ENCODE results near the gene KLHL6.

The KLHL6 gene

DNA sequence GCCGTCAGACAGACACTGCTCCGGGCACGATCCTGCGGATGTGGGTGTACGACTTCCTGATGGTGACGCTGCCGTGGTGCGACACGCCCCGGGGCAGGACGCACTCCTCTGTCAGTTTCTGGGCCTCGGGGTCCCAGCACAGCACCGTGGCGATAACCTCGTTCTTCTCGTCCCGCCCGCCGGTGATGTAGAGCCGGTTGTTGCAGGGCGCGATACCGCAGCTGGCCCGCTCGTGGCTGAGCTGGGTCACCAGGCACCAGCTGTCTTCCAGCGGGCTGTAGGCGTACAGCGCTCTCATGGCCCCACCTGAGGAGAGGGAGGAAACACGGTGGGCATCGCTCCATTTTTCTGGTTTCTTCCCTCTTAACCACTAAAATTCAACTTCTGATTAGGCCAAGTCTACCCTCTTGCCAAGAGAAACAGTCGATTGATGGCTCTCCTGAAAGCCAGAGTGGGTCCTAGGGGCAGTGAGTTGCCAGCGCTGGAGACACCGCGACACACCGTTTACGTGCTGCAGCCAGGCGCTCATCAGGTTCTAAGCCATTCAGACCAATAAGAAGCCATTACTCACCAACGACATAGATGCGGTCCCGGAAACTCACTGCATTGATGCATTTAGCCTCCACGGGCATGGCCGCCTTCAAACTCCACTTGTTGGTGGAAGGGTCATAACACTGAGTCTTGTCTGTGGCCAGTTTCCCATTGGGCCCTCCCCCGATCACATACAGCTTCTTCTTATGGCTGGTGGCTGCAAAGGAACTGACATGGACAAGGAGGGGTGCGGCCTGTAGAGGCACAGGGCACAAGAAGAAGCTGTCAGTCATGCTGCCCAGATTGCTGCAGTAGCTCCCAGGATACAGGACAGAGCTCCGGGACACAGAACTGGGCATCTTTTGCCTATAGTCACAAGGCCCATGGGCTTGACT is 63.3 kb downstream of the KLHL6 start:
- Mint-ChIP-seq H3K4me1 (no peaks in the 10 kb centered on the region), H3K27ac (ENCODE audit: low read depth) (peak overlapping the region; percentile 44), H3K4me3 (no peak overlapping the region), H3K36me3 (ENCODE audit: insufficient read depth) (peaks cover 13% of the 10 kb centered on the region), H3K27me3 (no peaks in the 10 kb centered on the region), H3K9me3 (no peaks in the 10 kb centered on the region)
- no peak for DNase-seq (ENCODE audit: low spot score in 2 of 2)
- ATAC-seq (replicated peaks; ENCODE audit: extremely low read depth, poor library complexity, severe bottlenecking) = no peak

DNA sequence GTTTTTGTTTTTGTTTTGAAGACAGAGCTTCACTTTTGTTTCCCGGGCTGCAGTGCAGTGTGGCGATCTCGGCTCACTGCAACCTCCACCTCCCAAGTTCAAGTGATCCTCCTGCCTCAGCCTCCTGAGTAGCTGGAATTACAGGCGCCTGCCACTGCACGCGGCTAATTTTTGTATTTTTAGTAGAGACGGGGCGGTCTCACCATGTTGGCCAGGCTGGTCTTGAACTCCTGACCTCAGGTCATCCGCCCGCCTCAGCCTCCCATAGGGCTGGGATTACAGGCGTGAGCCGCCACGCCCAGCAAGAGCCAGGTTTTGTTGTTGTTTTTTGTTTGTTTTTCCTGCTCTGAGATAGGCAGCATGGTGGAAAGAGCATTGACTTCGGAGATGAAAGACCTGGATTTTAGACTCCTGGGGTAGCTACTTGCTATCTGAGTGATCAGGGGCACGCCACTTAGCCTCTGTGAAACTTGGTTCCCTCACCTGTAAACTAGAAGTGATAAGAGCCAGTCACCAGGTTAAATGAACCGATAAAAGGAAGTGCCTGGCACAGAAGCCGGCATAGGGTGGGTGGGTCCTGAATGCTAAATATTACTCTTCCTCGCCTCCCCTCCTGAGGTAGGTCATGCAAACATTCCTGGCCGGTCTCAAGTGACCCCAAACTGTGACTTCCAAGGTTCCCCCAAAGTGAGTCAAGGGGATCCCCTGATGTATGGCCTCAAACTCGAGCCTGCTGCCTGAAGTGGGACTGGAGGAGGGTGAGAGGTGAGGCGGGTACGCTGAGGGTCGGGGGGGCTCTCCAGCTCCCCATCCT is 64.2 kb downstream of the KLHL6 start:
- no peaks in the 10 kb centered on the region for H3K27me3 Mint-ChIP-seq
- DNase-seq (ENCODE audit: low spot score in 2 of 2) (no peak), ATAC-seq (replicated peaks; ENCODE audit: extremely low read depth, poor library complexity, severe bottlenecking) (no peak)
- H3K9me3 Mint-ChIP-seq = no peaks in the 10 kb centered on the region
- H3K4me3 Mint-ChIP-seq = no peak overlapping the region
- H3K36me3 Mint-ChIP-seq (ENCODE audit: insufficient read depth) = peaks cover 11% of the 10 kb centered on the region
- H3K27ac Mint-ChIP-seq (ENCODE audit: low read depth) = no peak overlapping the region
- no peaks in the 10 kb centered on the region for H3K4me1 Mint-ChIP-seq

DNA sequence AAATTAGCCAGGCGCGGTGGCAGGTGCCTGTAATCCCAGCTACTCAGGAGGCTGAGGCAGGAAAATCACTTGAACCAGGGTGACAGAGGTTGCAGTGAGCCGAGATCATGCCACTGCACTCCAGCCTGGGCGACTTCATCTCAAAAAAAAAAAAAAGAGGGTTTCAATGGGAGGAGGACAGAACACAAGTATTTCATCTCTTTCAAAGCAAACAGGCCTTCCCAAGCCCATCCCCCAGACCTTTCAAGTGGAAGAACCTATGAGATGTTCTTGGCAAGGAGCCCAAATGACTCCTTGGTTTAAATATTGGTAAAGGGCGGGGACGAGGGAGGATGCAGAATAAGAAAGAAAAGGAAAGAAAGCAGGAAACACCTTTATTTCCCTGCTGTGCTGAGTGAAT is 64.9 kb downstream of the KLHL6 start:
- ATAC-seq (replicated peaks; ENCODE audit: extremely low read depth, poor library complexity, severe bottlenecking) (no peak), DNase-seq (ENCODE audit: low spot score in 2 of 2) (no peak)
- no peak overlapping the region for H3K27ac Mint-ChIP-seq (ENCODE audit: low read depth)
- no peaks in the 10 kb centered on the region for H3K27me3 Mint-ChIP-seq
- peaks cover 13% of the 10 kb centered on the region for H3K36me3 Mint-ChIP-seq (ENCODE audit: insufficient read depth)
- H3K9me3 Mint-ChIP-seq = no peaks in the 10 kb centered on the region
- H3K4me1 Mint-ChIP-seq = no peaks in the 10 kb centered on the region
- no peak overlapping the region for H3K4me3 Mint-ChIP-seq

DNA sequence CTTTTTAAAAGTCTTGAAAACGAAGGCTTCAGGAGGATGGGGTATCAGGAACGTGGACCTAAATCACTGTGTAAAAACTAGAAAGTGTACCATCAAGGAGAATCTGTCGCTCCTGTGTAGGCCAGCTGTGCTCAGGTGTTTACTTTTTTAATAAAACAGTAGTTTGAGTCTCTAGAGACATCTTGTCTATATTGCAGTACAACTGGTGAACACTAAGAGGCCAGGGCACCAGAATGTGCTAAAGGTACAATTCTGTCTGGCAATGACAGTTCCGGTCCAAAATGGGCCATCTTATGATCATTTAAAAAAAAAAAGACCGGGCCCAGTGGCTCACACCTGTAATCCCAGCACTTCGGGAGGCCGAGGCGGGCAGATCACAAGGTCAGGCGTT is 65.3 kb downstream of the KLHL6 start:
- Mint-ChIP-seq H3K4me1 (no peaks in the 10 kb centered on the region), H3K27ac (ENCODE audit: low read depth) (no peak overlapping the region), H3K36me3 (ENCODE audit: insufficient read depth) (peaks cover 13% of the 10 kb centered on the region), H3K9me3 (no peaks in the 10 kb centered on the region), H3K4me3 (no peak overlapping the region), H3K27me3 (no peaks in the 10 kb centered on the region)
- ATAC-seq (replicated peaks; ENCODE audit: extremely low read depth, poor library complexity, severe bottlenecking) (no peak), DNase-seq (ENCODE audit: low spot score in 2 of 2) (no peak)

DNA sequence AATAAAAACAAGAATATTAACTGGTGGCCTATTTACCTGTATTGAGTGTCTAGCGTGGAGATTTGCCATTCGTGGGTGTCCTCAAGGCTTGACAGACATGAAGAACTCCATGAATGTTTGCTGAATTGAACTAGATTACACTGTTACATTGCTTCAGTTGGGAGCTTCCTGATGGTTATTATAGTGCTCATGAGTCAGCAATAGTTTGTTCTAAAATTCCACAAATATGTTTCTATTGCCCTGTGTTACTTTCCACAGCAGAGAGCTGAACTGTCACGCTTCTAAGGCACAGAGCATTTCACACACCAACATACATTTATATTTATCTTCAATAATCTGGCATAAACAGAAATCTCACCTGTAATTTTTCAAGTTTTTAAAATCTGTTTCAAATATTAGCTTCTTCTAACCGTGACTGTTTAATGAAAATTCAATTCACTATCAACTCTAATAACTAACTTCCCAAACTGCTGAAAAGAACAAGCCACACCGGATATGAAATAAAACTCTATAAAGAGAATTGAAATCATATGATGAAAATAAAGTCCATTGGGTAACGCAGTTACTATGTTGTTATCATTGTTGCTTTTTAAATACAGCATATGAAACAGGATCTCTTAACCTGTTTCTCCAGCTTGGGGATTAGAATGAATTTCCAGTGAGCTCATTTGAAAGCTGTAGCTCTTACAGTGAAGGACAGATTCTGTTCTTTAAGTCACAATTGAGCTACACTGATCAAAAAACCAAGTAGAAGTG is 65.9 kb downstream of the KLHL6 start:
- Mint-ChIP-seq H3K4me3 (no peak overlapping the region), H3K27ac (ENCODE audit: low read depth) (no peak overlapping the region)

DNA sequence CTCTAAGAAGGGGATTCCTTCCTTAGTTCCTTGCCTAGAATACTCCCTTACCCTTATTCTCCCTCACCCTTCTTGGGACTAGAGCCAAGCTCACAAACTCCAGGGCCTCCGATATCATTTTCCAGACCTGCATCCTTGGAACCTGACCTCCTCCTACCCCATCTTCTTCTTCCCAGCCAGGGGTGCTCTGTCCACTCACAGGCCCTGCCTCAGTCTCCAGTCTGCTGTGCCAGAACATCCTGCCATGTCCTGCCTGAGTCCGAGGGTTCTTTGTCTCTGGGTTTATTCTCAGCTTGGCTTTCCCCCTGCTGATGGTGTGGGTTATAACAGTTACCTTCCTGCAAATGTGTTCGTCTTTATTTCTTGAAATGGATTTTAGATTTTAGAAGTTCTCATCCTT is 67.2 kb downstream of the KLHL6 start:
- DNase-seq (ENCODE audit: low spot score in 2 of 2) = no peak
- peaks cover 11% of the 10 kb centered on the region for H3K36me3 Mint-ChIP-seq (ENCODE audit: insufficient read depth)
- H3K9me3 Mint-ChIP-seq = no peaks in the 10 kb centered on the region
- H3K4me3 Mint-ChIP-seq = no peak overlapping the region
- no peak overlapping the region for H3K27ac Mint-ChIP-seq (ENCODE audit: low read depth)
- no peak for ATAC-seq (replicated peaks; ENCODE audit: extremely low read depth, poor library complexity, severe bottlenecking)
- H3K4me1 Mint-ChIP-seq = no peaks in the 10 kb centered on the region
- no peaks in the 10 kb centered on the region for H3K27me3 Mint-ChIP-seq

More for the DNA sequence above, 65.9 kb downstream of the KLHL6 start:
- peaks cover 13% of the 10 kb centered on the region for H3K36me3 Mint-ChIP-seq (ENCODE audit: insufficient read depth)
- DNase-seq (ENCODE audit: low spot score in 2 of 2) (no peak), ATAC-seq (replicated peaks; ENCODE audit: extremely low read depth, poor library complexity, severe bottlenecking) (no peak)
- no peaks in the 10 kb centered on the region for H3K4me1 Mint-ChIP-seq
- H3K9me3 Mint-ChIP-seq = no peaks in the 10 kb centered on the region
- H3K27me3 Mint-ChIP-seq = no peaks in the 10 kb centered on the region

DNA sequence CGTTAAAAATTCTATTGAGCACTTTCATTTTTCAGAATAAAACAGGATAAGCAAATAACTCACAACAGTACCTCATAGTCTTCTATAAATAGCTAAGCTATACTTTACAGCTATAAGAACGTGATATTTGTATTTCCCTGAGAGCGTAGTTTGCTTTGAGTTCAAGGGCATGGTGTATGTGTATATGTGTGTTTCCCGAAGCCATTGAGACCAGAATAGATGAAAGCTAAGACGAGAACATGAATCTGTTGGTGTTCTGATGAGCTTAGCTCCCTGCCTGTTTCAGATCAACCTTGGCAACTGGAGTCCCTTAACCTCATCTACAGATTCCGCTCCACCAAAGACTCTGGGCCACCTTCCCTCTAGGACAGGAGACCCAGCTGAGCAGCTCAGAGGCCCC is 67.6 kb downstream of the KLHL6 start:
- Mint-ChIP-seq H3K36me3 (ENCODE audit: insufficient read depth) (peaks cover 10% of the 10 kb centered on the region), H3K4me3 (no peak overlapping the region), H3K4me1 (no peaks in the 10 kb centered on the region), H3K27me3 (no peaks in the 10 kb centered on the region), H3K9me3 (no peaks in the 10 kb centered on the region), H3K27ac (ENCODE audit: low read depth) (no peak overlapping the region)
- ATAC-seq (replicated peaks; ENCODE audit: extremely low read depth, poor library complexity, severe bottlenecking) (no peak), DNase-seq (ENCODE audit: low spot score in 2 of 2) (no peak)

DNA sequence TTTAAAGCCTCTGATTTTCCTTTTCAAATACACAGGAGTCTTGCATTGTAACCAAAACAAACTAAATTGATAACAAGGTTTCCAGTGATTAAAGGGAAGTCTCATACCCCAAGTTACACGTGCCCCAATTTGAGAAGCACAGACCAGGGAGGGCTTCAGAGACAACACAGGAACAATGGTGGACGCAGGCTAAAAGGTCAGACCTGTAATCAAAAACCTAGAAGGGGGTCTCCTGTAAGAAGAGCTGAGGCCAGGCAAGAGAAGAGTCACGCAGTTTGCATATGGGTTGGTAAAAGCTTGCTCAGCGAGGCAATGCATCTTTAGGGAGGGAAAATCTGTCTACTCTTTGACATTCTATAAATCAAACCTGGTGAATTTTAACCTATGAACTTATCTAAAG is 68.5 kb downstream of the KLHL6 start:
- Mint-ChIP-seq H3K4me1 (no peaks in the 10 kb centered on the region), H3K27ac (ENCODE audit: low read depth) (no peak overlapping the region), H3K27me3 (no peaks in the 10 kb centered on the region), H3K36me3 (ENCODE audit: insufficient read depth) (peaks cover 9% of the 10 kb centered on the region), H3K4me3 (no peak overlapping the region), H3K9me3 (no peaks in the 10 kb centered on the region)
- DNase-seq (ENCODE audit: low spot score in 2 of 2) = no peak
- no peak for ATAC-seq (replicated peaks; ENCODE audit: extremely low read depth, poor library complexity, severe bottlenecking)

DNA sequence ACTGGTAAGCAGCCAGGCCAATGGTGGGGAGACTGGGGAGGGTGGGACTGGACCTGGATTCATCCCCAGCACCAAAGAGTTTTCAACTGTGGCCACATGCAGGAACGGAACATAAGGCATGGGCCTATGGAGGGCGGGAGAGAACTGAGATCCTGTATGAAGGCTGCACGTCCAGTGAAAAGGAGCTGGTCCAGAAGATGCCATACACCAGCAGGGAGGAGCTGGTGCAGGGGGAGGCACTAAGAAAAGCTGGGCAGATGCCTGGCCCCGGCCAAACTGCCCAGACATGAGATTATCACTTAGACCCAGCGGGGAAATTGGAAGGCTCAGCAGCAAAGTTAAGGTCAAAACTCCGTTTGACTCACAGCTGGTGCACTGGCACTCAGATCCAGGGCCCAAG is 69.0 kb downstream of the KLHL6 start:
- DNase-seq (ENCODE audit: low spot score in 2 of 2) (no peak), ATAC-seq (replicated peaks; ENCODE audit: extremely low read depth, poor library complexity, severe bottlenecking) (no peak)
- no peak overlapping the region for H3K4me3 Mint-ChIP-seq
- H3K27me3 Mint-ChIP-seq = no peaks in the 10 kb centered on the region
- H3K27ac Mint-ChIP-seq (ENCODE audit: low read depth) = no peak overlapping the region
- no peaks in the 10 kb centered on the region for H3K9me3 Mint-ChIP-seq
- H3K36me3 Mint-ChIP-seq (ENCODE audit: insufficient read depth) = peaks cover 9% of the 10 kb centered on the region
- H3K4me1 Mint-ChIP-seq = no peaks in the 10 kb centered on the region

DNA sequence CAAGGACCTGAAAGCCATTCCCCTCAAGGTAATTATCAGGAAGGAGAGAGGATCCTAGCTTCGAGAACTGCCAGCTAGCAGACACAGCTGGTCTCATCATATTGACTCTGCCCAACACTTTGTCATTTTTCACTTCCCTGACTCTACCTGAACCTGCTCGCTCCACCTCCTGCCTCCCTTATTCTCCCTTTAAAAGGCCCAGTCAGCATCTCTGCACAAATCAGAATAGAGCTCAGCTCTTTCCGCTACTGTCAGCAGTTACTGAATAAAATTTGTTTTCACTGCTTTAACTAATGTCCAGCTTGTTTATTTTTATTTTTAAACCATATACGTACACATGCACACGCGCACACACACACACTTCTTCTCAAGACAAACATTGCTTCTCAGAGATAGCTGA is 69.9 kb downstream of the KLHL6 start:
- H3K9me3 Mint-ChIP-seq = no peaks in the 10 kb centered on the region
- H3K27ac Mint-ChIP-seq (ENCODE audit: low read depth) = no peak overlapping the region
- ATAC-seq (replicated peaks; ENCODE audit: extremely low read depth, poor library complexity, severe bottlenecking) (no peak), DNase-seq (ENCODE audit: low spot score in 2 of 2) (no peak)
- H3K27me3 Mint-ChIP-seq = no peaks in the 10 kb centered on the region
- no peaks in the 10 kb centered on the region for H3K4me1 Mint-ChIP-seq
- peaks cover 9% of the 10 kb centered on the region for H3K36me3 Mint-ChIP-seq (ENCODE audit: insufficient read depth)
- H3K4me3 Mint-ChIP-seq = no peak overlapping the region

DNA sequence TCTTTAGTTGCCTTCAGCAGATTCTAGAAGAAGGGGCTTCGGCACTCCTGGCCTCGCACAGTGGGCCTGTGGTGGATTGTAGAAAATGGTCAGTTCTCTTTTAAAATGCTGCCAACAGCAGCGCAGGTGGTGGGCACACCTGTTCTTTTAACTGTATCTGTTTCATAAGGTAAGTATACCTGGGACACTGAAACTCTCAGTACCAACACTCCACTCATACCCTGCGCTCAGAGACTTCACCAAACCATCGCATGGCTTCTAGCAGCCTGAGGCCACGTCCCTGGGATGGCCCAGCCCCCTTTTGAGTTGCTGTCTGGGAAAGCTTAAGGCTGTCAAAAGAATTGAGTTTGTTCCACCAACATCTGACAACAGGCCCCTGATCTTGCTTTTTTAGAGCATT is 70.4 kb downstream of the KLHL6 start:
- H3K9me3 Mint-ChIP-seq = no peaks in the 10 kb centered on the region
- H3K4me1 Mint-ChIP-seq = no peaks in the 10 kb centered on the region
- DNase-seq (ENCODE audit: low spot score in 2 of 2) (no peak), ATAC-seq (replicated peaks; ENCODE audit: extremely low read depth, poor library complexity, severe bottlenecking) (no peak)
- H3K36me3 Mint-ChIP-seq (ENCODE audit: insufficient read depth) = peaks cover 11% of the 10 kb centered on the region
- no peaks in the 10 kb centered on the region for H3K27me3 Mint-ChIP-seq
- no peak overlapping the region for H3K27ac Mint-ChIP-seq (ENCODE audit: low read depth)
- H3K4me3 Mint-ChIP-seq = no peak overlapping the region

DNA sequence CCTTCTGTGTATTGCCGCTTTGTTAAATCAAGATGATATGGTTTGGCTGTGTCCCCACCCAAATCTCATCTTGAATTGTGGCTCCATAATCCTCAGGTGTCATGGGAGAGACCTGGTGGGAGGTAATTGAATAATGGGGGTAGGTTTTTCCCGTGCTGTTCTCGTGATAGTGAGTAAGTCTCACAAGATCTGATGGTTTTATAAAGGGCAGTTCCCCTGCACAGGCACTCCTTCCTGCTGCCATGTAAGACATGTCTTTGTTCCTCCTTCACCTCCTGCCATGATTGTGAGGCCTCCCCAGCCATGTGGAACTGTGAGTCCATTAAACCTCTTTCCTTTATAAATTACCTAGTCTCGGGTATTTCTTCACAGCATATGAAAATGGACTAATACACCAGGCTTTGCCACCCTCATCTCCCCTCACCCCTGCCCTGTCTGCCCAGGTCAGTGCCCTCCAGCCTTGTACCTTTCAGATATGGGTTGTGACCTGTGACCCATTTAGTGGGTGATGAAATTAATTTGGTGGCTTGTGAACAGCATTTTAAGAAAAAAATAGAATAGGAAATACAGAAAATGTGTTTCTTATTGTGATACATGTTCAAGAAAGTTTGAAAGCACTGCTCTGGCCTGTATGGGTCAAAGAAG is 71.0 kb downstream of the KLHL6 start:
- H3K36me3 Mint-ChIP-seq (ENCODE audit: insufficient read depth) = peaks cover 8% of the 10 kb centered on the region
- no peak for DNase-seq (ENCODE audit: low spot score in 2 of 2)
- ATAC-seq (replicated peaks; ENCODE audit: extremely low read depth, poor library complexity, severe bottlenecking) = no peak
- no peaks in the 10 kb centered on the region for H3K9me3 Mint-ChIP-seq
- no peak overlapping the region for H3K27ac Mint-ChIP-seq (ENCODE audit: low read depth)
- H3K27me3 Mint-ChIP-seq = no peaks in the 10 kb centered on the region
- no peak overlapping the region for H3K4me3 Mint-ChIP-seq
- H3K4me1 Mint-ChIP-seq = no peaks in the 10 kb centered on the region
